Renal cortex interstitium (tissue), 11 donors: ENCODE data around the gene SIGLEC15. TPM values are rescaled to one million over a fixed set of nuclear protein-coding genes. Genes with fewer than 3 reads are reported as not detected.
A peak's percentile ranks its signal among the peaks of the same experiment; 100 is the strongest.
"Not testable (repeated sequence)": the region's sequence is repeated elsewhere in the genome, so short reads cannot be mapped to it uniquely, and the experiment has no call there.

ENCODE experiments used
- DNase-seq, 11 donors: peaks; one replicate each; pipeline ENCODE4 v3.0.0-alpha.2; 2013; ENCODE audit warnings: low read depth in 9 of 11, low spot score in 4 of 11; ENCODE audit errors: extremely low read depth in 1 of 11
- polyA plus RNA-seq, 3 donors: library from polyadenylated mRNA; unstranded; fragments of 120-200 nt; gene quantifications; one replicate each; pipeline ENCODE4 v1.2.1, GENCODE V29; 2013; ENCODE audit not compliant: insufficient read length in 3 of 3

Gene SIGLEC15
- polyA plus RNA-seq, 3 donors: 0.33 to 0.64 (median 0.33) TPM

- not testable (repeated sequence) for DNase-seq
These were observed 18.3 kb upstream of the SIGLEC15 start for GRCh38 chr18:45807144-45807543.

- not testable (repeated sequence) for DNase-seq
These were observed 10.7 kb upstream of the SIGLEC15 start for GRCh38 chr18:45814733-45815132.

GRCh38 chr18:45817543-45817942, 7.9 kb upstream of the SIGLEC15 start:
- no peak for DNase-seq

GRCh38 chr18:45818765-45819164, 6.7 kb upstream of the SIGLEC15 start:
- DNase-seq: not testable (repeated sequence)

- DNase-seq: no peak
These were observed 5.2 kb upstream of the SIGLEC15 start for GRCh38 chr18:45820106-45820745.

GRCh38 chr18:45821026-45821425, 4.4 kb upstream of the SIGLEC15 start:
- DNase-seq: no peak

GRCh38 chr18:45821711-45822110, 3.8 kb upstream of the SIGLEC15 start:
- DNase-seq: no peak

- DNase-seq: no peak
These were observed 609 bp downstream of the SIGLEC15 start for GRCh38 chr18:45826084-45826483.

GRCh38 chr18:45826716-45827115, 1.2 kb downstream of the SIGLEC15 start:
- DNase-seq: not testable (repeated sequence)

- DNase-seq: no peak
These were observed 3.7 kb downstream of the SIGLEC15 start for GRCh38 chr18:45828917-45829811.

GRCh38 chr18:45829855-45830254, 4.4 kb downstream of the SIGLEC15 start:
- DNase-seq: peak in 1 of 11 donors; percentile 42

GRCh38 chr18:45830917-45831316, 5.4 kb downstream of the SIGLEC15 start:
- no peak for DNase-seq

GRCh38 chr18:45833846-45834245, 8.4 kb downstream of the SIGLEC15 start:
- no peak for DNase-seq

- DNase-seq: no peak
These were observed 8.8 kb downstream of the SIGLEC15 start for GRCh38 chr18:45834306-45834705.

- DNase-seq: no peak
These were observed 9.7 kb downstream of the SIGLEC15 start for GRCh38 chr18:45835057-45835636.

GRCh38 chr18:45836242-45837205, 11.0 kb downstream of the SIGLEC15 start:
- DNase-seq: no peak

GRCh38 chr18:45837283-45838070, 12.0 kb downstream of the SIGLEC15 start:
- peak in 2 of 11 donors; percentile 32 to 54 for DNase-seq
